ENCODE data around the gene IGSF6. TPM values are rescaled to one million over a fixed set of nuclear protein-coding genes. Genes with fewer than 3 reads are reported as not detected.

Gene IGSF6
- total and polyA plus RNA-seq, 2 of the 8 experiments (the other 6 are each of a cell fraction or from before 2014, with no cell fraction given): not detected

DNA sequence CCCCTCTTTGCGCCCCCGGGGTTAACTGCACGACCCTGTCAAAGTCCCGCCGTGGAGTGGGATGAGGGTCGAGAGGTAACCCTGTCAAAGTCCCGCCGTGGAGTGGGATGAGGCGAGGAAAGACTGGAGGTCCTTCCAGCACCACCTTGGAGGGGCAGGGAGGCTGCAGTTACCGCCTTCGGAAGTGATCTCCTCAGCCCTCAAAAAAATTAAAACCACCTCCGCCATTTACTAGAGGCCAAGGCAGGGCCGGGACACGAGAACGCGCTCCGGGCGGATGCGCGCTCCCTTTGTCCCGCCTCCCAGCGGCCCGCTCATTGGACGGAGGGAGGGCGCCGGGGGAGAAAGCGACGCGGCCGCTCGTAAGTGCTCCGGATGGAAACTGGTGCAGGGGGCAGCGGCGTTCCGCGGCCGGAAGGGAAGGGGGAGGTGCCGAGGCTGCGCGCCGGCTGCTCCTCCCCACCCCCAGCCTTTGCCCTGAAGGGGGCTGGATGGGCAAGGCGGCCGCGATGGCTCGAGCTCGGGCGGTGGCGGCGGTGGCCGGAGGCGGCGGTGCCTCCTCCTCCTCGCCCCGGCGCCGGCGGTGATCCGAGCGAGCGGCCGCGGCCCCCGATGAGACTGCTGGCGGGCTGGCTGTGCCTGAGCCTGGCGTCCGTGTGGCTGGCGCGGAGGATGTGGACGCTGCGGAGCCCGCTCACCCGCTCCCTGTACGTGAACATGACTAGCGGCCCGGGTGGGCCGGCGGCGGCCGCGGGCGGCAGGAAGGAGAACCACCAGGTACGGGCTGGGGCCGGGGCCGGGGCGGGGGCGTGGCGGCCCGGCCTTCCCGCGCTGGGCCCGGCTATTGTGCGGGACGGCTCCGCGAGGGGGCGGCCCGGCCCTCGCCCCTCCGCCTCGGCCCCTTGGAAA, 53.0 kb downstream of the IGSF6 start, which contains the start of gene METTL9:
TSS of gene METTL9 (plus strand) at position 456 of the 909 bp plus-strand sequence. CDS start at position 613, 157 bp downstream.
- Histone ChIP-seq H3K56ac (replicated peaks; ENCODE audit: insufficient read length, low read depth, low read length) (peak within 1 kb of the TSS; percentile 83), H3K23me2 (ENCODE audit: low read depth, low read length) (peaks cover 8% of the 10 kb centered on the region), H2BK120ac (replicated peaks; ENCODE audit: low read depth, low read length) (peak within 1 kb of the TSS; percentile 44), H2AFZ (ENCODE audit: low read length) (peak within 1 kb of the TSS; percentile 96), H3K36me3 (ENCODE audit: control insufficient read depth in 2 of 4, insufficient read depth in 4 of 4, low read length in 3 of 4) (no peaks in the 10 kb centered on the region), H4K5ac (ENCODE audit: insufficient read length, low read depth, low read length) (peak within 1 kb of the TSS; percentile 87), H3K4me3 (ENCODE audit: extremely low read depth in 1 of 4, insufficient read depth in 2 of 4, low read depth in 3 of 4, low read length in 4 of 4) (peak within 1 kb of the TSS; percentile 61 to 99 (median 88)), H3K27ac (ENCODE audit: low read depth, low read length) (peak within 1 kb of the TSS; percentile 83), H3K4ac (replicated peaks; ENCODE audit: insufficient read length, low read depth, low read length) (peak within 1 kb of the TSS; percentile 49), H3K27me3 (replicated peaks in 1 of 4; ENCODE audit: control insufficient read depth in 3 of 4, extremely low read depth in 1 of 4, insufficient read depth in 3 of 4, low read length in 3 of 4) (no peaks in the 10 kb centered on the region), H2BK15ac (ENCODE audit: low read length) (no peak within 1 kb of the TSS), H2AK5ac (ENCODE audit: low read depth, low read length) (no peak within 1 kb of the TSS), H3K79me2 (ENCODE audit: control insufficient read depth in 1 of 2, insufficient read depth in 2 of 2, low read length in 2 of 2) (peaks cover 3 to 43% of the 10 kb centered on the region in 2 experiments; a peak in 3 of 4 replicates), H3K9ac (replicated peaks in 1 of 4; ENCODE audit: extremely low read depth in 1 of 4, low read depth in 3 of 4, low read length in 3 of 4) (peak within 1 kb of the TSS; percentile 93 to 98 (median 96)), H4K8ac (ENCODE audit: extremely low read depth, insufficient read depth, low read length) (peak within 1 kb of the TSS; percentile 99), H2BK5ac (ENCODE audit: low read depth, low read length) (peak within 1 kb of the TSS; percentile 86), H3K14ac (ENCODE audit: insufficient read length) (no peak within 1 kb of the TSS), H3K18ac (ENCODE audit: extremely low read depth, low read length) (peak within 1 kb of the TSS; percentile 63), H4K20me1 (replicated peaks in 1 of 2; ENCODE audit: control insufficient read depth in 1 of 2, insufficient read depth in 2 of 2, low read length in 2 of 2) (peaks cover 1 to 5% of the 10 kb centered on the region in 2 experiments), H4K91ac (replicated peaks; ENCODE audit: insufficient read length, low read length) (peak within 1 kb of the TSS; percentile 68), H3K23ac (ENCODE audit: insufficient read length) (no peak within 1 kb of the TSS), H3K9me3 (ENCODE audit: insufficient read depth in 2 of 2, low read depth in 1 of 2, low read length in 1 of 2) (no peaks in the 10 kb centered on the region), H2BK20ac (ENCODE audit: low read length) (no peak within 1 kb of the TSS), H2BK12ac (ENCODE audit: low read depth, low read length) (no peak within 1 kb of the TSS), H3K79me1 (ENCODE audit: low read depth, low read length) (no peaks in the 10 kb centered on the region), H3K4me1 (replicated peaks in 1 of 4; ENCODE audit: control insufficient read depth in 3 of 4, insufficient read depth in 4 of 4, low read length in 3 of 4) (peaks cover 0 to 4% (median 0%) of the 10 kb centered on the region in 4 experiments; a peak in 2 of 7 replicates), H3K4me2 (ENCODE audit: insufficient read depth in 1 of 2, low read depth in 2 of 2, low read length in 2 of 2) (peak within 1 kb of the TSS; percentile 87 to 92)
- CTCF ChIA-PET (ENCODE audit: partially characterized antibody): no interaction called here
- POLR2A ChIA-PET (ENCODE audit: partially characterized antibody): interaction anchor here (0.6 to 1.2 kb wide), 8 partner anchors 9 to 99 kb away, joined by 3 to 5 read pairs (median 4); no protein-coding TSS in a partner anchor
- FAIRE-seq (no peak), DNase-seq (ENCODE audit: low read depth in 1 of 2, low spot score in 2 of 2) (peak; percentile 89 to 94)
- 1% methylated on average over 48 of the region's 100 CpGs; no CpG with 5 or more reads in 1 of the 2 experiments for WGBS, 2 experiments (ENCODE audit: extremely low coverage in 1 of 2, insufficient coverage in 1 of 2, insufficient read length in 1 of 2, insufficient replicate concordance in 2 of 2, low coverage in 1 of 2, low lambda C conversion rate in 2 of 2, missing lambda C conversion rate in 1 of 2)
- TF ChIP-seq SIX5 (IDR thresholded peaks at IDR 0.05; ENCODE audit: low read depth, low read length): no peak
- no peak for TF ChIP-seq RAD21 (IDR thresholded peaks at IDR 0.05 in 1 of 2, conservative IDR thresholded peaks at IDR 0.05 in 1 of 2; ENCODE audit: low read depth in 2 of 2, low read length in 2 of 2)
- TF ChIP-seq RNF2 (IDR thresholded peaks at IDR 0.05; ENCODE audit: borderline replicate concordance, low read depth, low read length, missing control alignments, poor library complexity, severe bottlenecking): no peak
- no peak for TF ChIP-seq CEBPB (IDR thresholded peaks at IDR 0.05; ENCODE audit: low read depth, low read length)
- TF ChIP-seq MAFK (IDR thresholded peaks at IDR 0.05; ENCODE audit: low read depth, low read length): no peak
- TF ChIP-seq BCL11A (IDR thresholded peaks at IDR 0.05; ENCODE audit: low read depth in 2 of 2, low read length in 2 of 2): no peak
- TF ChIP-seq SIRT6 (IDR thresholded peaks at IDR 0.05; ENCODE audit: low read length): no peak
- peak; percentile 85 for TF ChIP-seq TBP (IDR thresholded peaks at IDR 0.05; ENCODE audit: low read depth, low read length)
- no peak for TF ChIP-seq SP2 (IDR thresholded peaks at IDR 0.05; ENCODE audit: low read length)
- TF ChIP-seq HDAC2 (IDR thresholded peaks at IDR 0.05; ENCODE audit: borderline replicate concordance in 1 of 2, low read depth in 2 of 2, low read length in 2 of 2): peak in 1 of 2 experiments; percentile 23; a peak in 1 of 4 replicates
- peak; percentile 96 for TF ChIP-seq POLR2AphosphoS5 (IDR thresholded peaks at IDR 0.05; ENCODE audit: low read depth, low read length)
